HG03460 (cell line): ENCODE measurements around the gene SP6.

ENCODE experiments used
- ATAC-seq: cut with Tn5 transposase; IDR thresholded peaks from one replicate; pipeline ENCODE4 v1.9.1; 2021; ENCODE audit not compliant: unreplicated experiment

Gene SP6

GRCh38 chr17:47857551-47858455, 6.8 kb upstream of the SP6 start:
- no peak for ATAC-seq

GRCh38 chr17:47856830-47857229, 5.9 kb upstream of the SP6 start:
- no peak for ATAC-seq

GRCh38 chr17:47855737-47856136, 4.8 kb upstream of the SP6 start:
- no peak for ATAC-seq

- ATAC-seq = no peak
Measured at GRCh38 chr17:47853616-47854015, 2.7 kb upstream of the SP6 start.

- no peak for ATAC-seq
Measured at GRCh38 chr17:47852113-47852949, 1.4 kb upstream of the SP6 start.

GRCh38 chr17:47851764-47852112, 775 bp upstream of the SP6 start:
- no peak for ATAC-seq

- no peak for ATAC-seq
Measured at GRCh38 chr17:47850373-47850691, 631 bp downstream of the SP6 start.

GRCh38 chr17:47848198-47848513, 2.8 kb downstream of the SP6 start:
- no peak for ATAC-seq

- ATAC-seq = no peak
Measured at GRCh38 chr17:47847341-47848197, 3.4 kb downstream of the SP6 start.

- ATAC-seq = no peak
Measured at GRCh38 chr17:47846716-47847340, 4.1 kb downstream of the SP6 start.

GRCh38 chr17:47845716-47846075, 5.3 kb downstream of the SP6 start:
- no peak for ATAC-seq

GRCh38 chr17:47844814-47845715, 5.9 kb downstream of the SP6 start:
- ATAC-seq = no peak

GRCh38 chr17:47844227-47844626, 6.7 kb downstream of the SP6 start:
- ATAC-seq = no peak

- ATAC-seq = no peak
Measured at GRCh38 chr17:47843391-47843730, 7.6 kb downstream of the SP6 start.

- ATAC-seq = no peak
Measured at GRCh38 chr17:47841488-47842291, 9.3 kb downstream of the SP6 start.

- ATAC-seq = peak; percentile 84
Measured at GRCh38 chr17:47840742-47841487, 10.0 kb downstream of the SP6 start, which contains the start of gene SCRN2. Gene SCRN2, minus strand, starts transcription at chr17:47841273. Its CDS starts 430 bp downstream, at chr17:47840843.

GRCh38 chr17:47840001-47840741, 10.8 kb downstream of the SP6 start:
- ATAC-seq = no peak

- no peak for ATAC-seq
Measured at GRCh38 chr17:47839071-47839470, 11.9 kb downstream of the SP6 start.
